Fibroblast of upper back skin (primary cell): Measurements from ENCODE around the gene SP1.
A peak's percentile ranks its signal among the peaks of the same experiment; 100 is the strongest.
"Not testable (repeated sequence)": the region's sequence is repeated elsewhere in the genome, so short reads cannot be mapped to it uniquely, and the experiment has no call there.

Experiments used
- DNase-seq: peaks from one replicate; pipeline ENCODE4 v3.0.0-alpha.2; 2013

Gene SP1

GRCh38 chr12:53414756-53415417, 34.9 kb downstream of the SP1 start:
- peak; percentile 6 for DNase-seq

- peak; percentile 9 for DNase-seq
These were observed 35.9 kb downstream of the SP1 start for GRCh38 chr12:53415752-53416389.

GRCh38 chr12:53417291-53417816, 37.4 kb downstream of the SP1 start:
- not testable (repeated sequence) for DNase-seq

GRCh38 chr12:53418221-53418620, 38.2 kb downstream of the SP1 start:
- DNase-seq = no peak

- no peak for DNase-seq
These were observed 39.8 kb downstream of the SP1 start for GRCh38 chr12:53419756-53420155.

- DNase-seq = not testable (repeated sequence)
These were observed 42.3 kb downstream of the SP1 start for GRCh38 chr12:53422247-53422646.

GRCh38 chr12:53423597-53423996, 43.6 kb downstream of the SP1 start, which contains the start of gene AMHR2:
Gene AMHR2 (plus strand): TSS chr12:53423855. CDS start chr12:53423935, 80 bp downstream.
- no peak for DNase-seq

GRCh38 chr12:53424626-53425514, 44.9 kb downstream of the SP1 start:
- no peak for DNase-seq

- no peak for DNase-seq
These were observed 45.7 kb downstream of the SP1 start for GRCh38 chr12:53425515-53426150.

GRCh38 chr12:53427905-53428594, 48.1 kb downstream of the SP1 start:
- peak; percentile 80 for DNase-seq

- no peak for DNase-seq
These were observed 48.8 kb downstream of the SP1 start for GRCh38 chr12:53428741-53429140.

- DNase-seq = no peak
These were observed 50.1 kb downstream of the SP1 start for GRCh38 chr12:53430116-53430515.

GRCh38 chr12:53431187-53431586, 51.2 kb downstream of the SP1 start:
- DNase-seq = peak; percentile 8

GRCh38 chr12:53435326-53435725, 55.4 kb downstream of the SP1 start:
- not testable (repeated sequence) for DNase-seq

GRCh38 chr12:53439582-53439981, 59.6 kb downstream of the SP1 start:
- DNase-seq = not testable (repeated sequence)

- peak; percentile 99 for DNase-seq
These were observed 61.3 kb downstream of the SP1 start, which contains the start of gene PRR13 for GRCh38 chr12:53441040-53441833. Gene PRR13 (plus strand): TSS chr12:53441734. CDS start chr12:53442715, 981 bp downstream.

GRCh38 chr12:53443955-53444354, 64.0 kb downstream of the SP1 start:
- no peak for DNase-seq

GRCh38 chr12:53444593-53445325, 64.8 kb downstream of the SP1 start:
- not testable (repeated sequence) for DNase-seq

- no peak for DNase-seq
These were observed 71.0 kb downstream of the SP1 start for GRCh38 chr12:53450936-53451335.

GRCh38 chr12:53451661-53452158, 71.7 kb downstream of the SP1 start, which contains the start of gene PCBP2:
Gene PCBP2 (plus strand): TSS chr12:53452102. CDS start chr12:53454801, 2,699 bp downstream.
- DNase-seq = peak; percentile 100
